GM19372 (cell line): ENCODE data around the gene GRID1.

ENCODE experiments used
- ATAC-seq: cut with Tn5 transposase; IDR thresholded peaks from one replicate; pipeline ENCODE4 v1.9.1; 2021; ENCODE audit warnings: mild to moderate bottlenecking, low read depth, moderate library complexity; ENCODE audit not compliant: unreplicated experiment

GRID1 gene

DNA sequence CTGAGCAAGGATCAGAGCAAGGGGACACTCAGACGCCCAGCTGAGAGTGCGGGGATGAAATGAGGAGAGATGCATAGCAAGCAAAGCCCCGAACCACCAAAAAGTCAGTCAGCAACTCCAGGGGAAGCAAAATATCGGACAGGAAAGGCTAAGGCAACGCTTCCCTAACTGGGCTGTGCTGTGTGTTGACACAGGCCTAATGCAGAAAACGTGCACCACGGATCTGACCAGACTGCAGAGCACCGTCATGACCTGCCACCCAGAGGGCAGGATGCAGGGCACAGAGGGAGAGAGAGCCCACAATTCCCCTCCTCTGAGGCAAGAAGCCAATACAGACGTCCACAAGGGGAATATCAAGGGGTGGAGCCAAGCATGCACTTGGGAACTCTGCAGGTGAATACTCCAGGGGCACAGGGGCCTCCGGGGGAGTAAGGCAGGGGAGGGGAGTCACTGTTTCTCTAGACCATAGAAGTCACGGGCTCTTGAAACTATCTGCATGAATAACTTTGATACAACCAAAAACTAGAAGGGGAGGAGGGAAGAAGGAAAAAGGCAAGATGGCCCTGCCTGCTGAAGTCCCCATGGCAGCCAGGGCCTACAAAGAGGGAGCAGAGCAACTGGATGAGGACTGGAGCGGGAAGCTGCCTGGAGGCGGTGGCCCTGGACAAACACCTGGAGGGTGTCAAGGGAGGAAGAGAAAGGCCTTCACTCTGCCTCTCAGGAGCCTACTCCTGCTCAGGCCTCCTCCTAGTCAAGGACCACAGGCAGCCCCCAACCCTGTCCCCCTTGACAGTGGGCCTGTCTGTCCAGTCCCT is 26.2 kb downstream of the GRID1 start:
- ATAC-seq: no peak

DNA sequence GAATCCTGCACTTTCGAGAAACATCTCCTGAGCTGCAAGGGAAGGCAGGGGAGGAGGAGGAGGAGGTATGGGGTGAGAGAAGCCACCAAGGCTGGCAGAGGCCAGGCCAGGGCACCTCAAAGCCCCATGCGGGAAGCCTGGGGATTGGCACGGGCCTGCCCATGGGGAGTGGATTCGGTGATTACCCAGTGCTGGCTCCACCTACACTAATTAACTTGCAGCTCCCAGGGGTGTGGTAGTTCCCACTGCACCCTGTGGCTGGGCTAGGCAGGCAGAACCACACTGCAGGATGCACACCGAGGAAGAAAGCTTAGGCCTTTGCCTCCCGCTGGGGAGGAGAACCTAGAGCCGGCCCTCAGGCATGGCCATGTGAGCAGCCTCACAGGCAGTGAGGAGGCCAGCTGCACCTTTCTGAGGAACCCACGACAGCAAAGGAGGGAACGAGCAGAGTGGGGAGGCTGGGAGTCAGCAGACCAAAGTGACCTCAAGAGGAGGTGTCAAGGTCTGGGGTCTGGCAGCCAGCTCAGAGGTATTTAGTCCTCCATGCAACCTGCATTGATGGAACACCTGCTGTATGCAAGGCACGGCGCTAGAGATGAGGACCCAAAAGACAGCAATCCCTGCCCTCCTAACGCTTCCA is 27.2 kb downstream of the GRID1 start:
- no peak for ATAC-seq

DNA sequence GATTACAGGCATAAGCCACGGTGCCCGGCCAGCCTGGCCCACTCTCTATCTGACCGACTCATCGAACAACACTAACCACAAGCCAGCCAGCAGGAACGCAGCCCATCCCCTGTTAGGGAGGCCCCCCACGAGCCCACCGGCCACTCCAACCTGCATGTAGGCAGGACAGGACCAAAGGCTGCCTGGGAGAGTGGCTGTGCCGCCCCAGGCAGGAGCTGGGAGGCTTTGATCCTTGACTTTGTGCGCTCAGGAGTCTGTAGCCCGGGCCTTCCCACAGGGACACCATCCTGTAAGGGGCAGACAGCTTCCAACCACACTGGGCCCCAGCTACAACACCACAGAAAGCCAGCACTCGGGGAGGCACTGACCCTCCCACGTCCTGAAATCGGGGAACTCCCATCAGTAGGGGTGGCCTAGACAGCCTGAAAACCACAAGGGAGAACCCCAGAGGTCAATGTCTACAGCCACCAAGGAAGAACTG is 29.4 kb downstream of the GRID1 start:
- ATAC-seq: peak; percentile 68

DNA sequence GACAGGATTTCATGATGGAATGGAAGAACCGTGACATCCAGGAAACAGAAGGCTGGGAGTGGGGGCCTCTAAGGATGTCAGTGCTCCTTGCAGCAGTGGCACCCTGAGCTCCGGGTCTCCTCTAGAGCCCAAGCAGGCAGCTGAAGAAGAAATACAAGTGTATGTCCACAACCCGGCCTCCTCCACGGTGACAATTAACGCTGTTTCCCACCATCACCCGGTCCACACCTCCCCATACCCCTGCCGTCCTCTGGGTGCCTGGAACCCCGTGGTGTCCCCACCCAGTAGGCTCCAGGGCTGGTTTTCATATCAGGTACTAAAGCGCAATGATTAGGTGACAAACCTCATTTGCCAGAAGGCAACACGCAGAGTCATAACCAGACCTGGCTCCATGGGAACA is 30.3 kb downstream of the GRID1 start:
- ATAC-seq: no peak

DNA sequence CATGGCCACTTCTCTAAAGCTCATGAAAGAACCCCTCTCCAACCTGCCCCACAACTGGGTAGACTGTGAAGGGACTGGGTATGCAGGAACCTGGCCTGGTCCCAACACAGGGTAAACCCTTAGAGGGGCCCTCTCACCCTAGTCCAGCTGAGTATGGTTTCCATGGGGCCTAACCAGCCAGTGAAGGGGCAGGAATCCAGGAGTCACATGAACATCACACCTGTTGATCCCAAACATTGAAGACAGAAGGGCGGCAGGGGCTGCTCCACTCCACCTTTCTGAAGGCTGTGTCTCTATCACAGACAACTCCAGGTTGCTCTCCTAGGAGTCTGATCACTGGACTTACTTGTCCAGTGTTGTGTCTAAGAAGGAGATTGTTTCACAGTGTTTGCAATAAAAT is 30.8 kb downstream of the GRID1 start:
- no peak for ATAC-seq

DNA sequence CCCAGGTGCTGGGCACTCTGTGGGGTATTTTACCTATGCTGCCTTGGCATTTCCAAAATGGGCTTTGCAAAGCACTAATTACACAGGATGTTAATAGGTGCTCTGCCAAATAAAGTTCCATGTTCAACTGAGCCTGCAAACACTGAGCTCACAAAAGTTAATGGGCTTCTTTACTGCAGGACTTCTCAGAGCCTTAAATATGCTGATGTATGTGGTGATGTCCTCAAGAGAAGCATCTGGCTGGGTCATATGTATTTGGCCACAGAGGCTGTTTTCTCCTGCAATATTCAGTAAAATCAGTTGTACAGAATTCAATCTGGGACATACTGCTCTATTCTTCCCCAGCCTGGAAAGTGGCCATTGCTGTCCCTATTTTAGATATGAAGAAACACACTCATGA is 31.3 kb downstream of the GRID1 start:
- no peak for ATAC-seq

DNA sequence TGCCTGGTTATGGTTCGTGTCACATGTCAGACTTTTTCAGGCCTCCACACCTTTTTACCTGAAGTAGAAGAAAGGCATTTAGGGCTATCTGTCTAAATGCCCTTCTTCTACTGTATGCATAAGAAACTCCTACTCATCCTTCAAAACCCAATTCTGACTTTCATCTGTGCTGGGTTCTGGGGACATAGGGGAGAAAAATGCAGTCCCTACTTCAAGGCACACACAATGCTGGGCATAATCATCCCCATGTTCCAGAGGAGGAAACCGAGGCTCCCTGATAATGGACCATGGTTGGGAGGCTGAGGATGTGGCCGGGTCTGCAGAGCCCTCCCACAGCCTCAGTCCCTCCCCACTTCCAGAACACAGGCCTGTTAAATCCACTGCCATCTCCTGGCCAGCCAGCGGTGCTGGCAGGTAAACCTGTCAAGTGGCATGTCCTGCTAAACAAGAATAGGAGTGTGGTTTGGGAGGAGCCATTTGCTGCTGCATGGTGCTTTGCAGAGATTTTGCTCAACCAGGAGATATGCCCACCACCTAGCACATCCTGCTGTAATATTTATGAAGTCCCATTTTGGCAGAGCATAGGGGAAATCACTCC is 32.0 kb downstream of the GRID1 start:
- ATAC-seq: no peak

DNA sequence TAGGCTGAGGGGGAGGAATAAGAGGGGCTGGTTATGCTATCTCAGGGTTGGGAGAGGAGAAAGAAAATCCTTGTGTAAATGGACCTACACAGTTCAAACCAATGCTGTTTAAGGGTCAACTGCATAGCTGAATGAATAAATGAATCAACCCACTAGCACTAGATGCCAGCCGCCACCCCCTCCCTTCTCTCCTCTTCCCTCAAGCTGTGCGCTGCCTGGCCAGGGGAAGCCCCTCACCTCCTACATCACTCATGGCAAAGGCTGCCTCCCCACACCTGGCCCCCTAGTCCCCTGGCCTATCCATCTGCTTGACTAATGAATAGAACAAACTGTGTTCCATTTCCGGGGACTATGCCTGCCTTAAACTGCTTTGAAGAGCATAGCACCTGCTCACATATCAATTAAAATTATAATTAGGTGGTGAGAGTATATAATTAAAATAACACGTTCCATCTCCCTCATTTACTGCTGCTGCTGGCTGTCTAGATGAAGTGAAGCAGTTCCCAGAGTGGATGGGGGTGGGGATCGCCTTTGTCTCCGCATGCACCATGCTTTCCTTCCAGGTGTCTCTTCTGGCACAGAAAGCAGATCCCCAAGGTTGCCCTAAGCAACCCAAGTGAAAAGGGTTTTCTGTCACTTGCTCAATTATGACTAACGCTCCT is 32.6 kb downstream of the GRID1 start:
- no peak for ATAC-seq

DNA sequence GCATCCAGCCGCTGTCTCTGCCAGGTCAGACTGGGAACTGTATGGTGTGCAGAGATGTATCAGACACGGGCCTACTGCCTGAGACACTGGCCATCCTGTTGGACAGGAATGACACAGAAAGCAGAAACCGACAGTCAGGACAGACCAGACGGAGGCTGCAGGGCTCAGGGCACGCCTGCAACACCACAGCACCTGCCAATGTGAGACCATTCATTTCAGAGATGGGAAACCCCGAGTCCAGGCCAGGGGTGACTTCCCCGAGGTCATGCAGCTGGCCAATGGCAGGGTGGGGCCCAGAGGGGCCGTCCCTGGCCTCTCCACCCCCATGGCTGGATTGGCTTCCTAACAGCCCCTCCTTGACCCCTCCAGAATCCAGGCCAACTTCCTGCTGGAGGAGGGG is 34.7 kb downstream of the GRID1 start:
- ATAC-seq: no peak

DNA sequence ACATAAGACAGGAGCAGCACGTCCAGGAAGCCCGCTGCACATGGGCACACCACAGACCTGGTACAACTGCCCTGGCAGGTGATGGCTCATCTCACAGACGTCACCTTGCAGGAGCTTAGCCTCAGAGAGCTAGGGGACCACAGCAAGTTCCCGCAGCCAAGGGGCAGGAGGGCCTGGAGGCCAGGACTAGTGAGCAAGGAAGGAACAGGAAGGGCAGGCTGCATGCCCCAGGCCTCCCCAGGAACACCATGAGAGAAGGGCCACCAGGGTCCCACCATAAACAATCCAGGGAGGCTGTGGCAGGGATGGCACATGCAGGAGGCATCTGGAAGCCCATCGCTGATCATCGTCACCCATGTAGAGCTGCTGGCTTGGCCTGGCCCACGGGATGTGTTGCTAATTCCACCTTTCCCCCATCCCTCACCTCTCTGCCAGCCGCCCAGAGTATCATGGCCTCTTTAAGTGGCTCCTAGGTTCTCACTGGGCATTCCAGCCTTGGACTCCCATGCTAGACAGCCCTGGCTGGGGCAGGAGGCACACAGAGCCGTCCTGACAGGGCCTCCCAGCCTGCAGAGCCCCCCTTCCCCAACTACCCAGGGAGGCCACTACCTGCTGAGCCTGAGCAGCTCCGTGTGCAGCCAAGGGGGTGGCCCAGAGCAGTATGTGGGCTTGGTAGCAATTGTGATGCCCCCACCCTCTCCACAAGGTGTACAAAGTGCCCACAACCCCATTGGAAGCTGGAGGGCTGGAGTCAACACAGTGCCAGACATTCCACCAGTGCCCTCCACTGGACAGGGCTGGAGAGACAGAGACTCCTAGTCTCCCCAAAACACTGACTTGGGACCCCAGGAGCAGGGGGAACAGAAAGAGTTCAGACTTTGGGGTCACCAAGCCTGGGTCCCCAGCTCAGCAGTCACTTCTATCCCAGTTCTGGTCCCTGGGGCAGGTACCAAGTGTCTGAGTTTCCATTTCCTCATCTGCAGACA is 35.5 kb downstream of the GRID1 start:
- ATAC-seq: no peak

DNA sequence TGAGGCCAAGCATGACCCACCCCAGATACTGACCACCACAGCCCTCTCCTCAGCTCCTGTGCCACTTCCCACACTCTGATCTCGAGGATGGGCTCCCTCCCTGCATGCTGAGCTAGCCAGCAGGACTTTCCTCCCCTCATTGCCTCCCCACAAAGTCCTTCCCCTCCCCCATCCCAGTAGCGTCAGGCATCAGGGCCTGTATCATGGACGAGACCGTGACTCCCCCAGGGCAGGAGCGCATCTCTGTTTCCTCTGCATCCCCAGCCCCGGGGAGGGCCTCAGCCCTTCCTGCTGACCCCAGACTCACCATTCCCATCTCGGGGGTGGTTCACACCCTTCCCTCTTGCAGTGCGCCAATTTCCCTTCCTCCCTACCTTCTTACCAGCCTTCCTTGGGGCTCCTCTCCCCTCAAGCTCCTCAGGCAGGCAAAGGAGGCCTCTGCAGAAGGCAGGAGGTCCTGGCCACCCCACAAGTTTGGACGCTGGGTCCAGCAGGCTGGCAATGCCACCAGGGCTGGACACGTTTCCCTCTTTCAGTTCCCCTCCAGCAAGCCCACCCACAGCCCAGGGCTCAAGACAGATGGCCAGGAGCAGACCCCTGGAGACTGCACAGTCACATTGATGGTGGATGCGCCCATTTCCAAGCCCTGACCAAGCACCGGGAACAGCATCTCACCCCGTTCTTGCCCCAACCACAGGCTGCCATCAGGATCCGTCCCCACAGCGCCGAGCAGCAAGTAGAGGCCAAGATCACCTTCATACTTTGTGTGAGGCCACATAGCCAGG is 36.5 kb downstream of the GRID1 start:
- no peak for ATAC-seq

DNA sequence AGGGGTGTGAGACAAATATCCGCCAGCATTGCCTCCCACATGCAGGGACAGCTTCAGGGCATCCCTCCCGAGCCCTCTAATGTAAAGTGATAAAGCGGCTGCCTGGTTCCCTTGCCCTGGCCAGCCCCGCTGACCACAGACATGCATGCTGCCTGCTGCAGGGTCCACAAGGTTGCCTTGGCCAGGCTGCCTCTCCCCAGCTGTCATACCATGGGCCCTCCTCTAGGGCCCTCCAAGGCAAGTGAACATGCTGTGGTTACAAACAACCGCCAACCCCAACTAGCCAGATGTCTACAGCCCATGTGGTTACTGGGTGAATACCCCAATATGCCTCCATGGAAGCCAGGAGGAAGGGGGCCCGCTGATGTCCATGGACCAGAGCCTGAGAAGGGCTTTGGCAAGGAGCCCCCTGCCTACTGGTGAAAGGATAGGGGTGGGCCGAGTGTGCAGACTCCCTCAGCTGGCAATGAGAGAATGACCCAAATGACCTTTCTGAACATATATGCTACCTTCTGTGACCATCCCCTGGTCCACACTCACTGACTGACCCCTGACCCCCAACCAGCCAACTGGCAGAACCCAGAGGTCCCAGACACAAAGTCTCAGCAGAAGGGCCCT is 37.4 kb downstream of the GRID1 start:
- no peak for ATAC-seq

DNA sequence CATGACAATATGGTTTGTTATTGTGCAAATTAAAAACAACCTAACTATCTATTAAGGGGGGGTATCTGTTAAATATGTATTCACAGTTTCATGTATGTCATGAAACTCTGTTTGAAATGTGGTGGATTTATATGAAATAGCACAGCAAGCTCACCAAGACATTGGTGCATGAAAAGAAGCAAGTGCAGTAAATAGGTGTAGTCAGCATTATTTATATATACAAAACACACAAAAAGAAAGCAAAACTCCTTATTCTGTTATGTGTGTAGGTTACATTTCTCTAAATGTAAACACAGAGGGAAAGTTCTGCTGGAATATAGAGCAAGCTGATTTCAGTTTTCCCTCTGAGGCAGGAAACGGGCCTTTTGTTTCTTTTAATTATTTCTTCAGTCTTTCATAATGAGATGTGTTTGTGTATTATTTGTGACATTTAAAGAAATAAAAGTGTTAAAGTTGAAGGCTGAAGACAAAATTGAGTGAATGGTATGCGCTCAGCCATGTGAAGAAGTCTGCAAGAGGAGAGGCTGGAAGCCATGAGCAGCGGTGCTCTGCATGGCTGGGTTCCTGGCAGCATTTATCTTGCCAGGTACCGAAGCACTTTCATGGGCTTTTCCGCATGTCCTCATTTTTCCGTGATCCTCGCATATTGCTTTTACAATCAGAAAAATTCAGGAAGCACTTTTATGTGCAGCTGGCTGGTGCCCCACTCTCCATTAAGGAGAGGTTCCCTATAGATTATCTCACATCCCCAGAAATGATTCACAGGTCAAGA is 38.5 kb downstream of the GRID1 start:
- ATAC-seq: no peak

DNA sequence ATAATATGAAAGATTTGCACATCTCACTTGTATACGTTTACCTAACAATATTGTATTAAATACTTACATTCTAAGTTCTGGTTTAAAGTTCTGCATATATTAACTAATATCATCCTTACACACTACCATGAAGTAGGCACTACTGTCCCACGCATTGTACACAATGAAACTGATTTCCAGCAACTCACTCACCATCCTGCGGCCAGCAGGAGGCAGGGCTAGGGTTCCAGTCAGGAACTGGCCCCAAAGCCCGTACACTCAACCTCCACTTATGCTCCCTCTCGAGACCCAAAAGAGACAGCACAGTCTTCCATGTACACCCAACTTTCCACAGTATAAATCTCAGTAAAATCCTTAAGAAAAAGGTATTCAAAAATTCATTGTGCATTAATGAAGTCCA is 41.4 kb downstream of the GRID1 start:
- no peak for ATAC-seq

DNA sequence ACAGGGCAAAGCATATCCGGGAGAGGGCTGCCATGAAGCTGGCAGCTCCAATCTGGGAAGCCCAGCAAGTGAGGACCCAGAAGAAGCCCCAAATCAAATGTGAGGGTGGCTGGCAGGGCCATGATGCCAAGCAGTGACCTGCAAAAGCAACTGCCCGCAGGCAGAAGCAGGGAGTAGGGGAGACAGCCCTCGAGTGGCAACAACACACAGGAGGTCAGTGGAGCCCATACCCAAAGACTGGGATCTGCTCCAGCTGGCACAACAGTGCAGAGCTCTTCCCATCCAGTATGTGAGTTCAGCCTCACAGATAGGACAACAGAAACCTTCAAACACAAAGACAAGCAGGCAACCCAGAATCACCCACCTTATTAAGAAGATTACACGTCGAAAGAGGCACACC is 45.0 kb downstream of the GRID1 start:
- ATAC-seq: no peak

DNA sequence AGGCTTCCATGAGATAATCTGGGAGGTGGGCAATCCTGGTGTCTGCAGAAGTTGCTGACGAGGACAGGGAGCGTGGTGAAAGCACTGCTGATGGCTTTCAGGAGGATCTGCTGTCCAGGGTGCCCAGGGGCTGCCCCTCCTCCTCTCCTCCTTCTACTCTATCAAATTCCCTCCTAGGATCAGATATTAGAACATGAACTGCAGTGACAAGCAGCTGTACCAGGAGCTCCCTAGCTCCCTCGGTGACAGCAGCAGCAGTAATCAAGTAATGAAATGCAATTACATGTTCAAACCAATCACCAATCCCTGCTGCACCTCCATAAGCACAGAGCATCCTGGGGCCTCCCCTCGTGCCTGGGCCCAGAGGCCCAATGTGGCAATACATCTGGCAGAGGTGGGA is 46.9 kb downstream of the GRID1 start:
- no peak for ATAC-seq

DNA sequence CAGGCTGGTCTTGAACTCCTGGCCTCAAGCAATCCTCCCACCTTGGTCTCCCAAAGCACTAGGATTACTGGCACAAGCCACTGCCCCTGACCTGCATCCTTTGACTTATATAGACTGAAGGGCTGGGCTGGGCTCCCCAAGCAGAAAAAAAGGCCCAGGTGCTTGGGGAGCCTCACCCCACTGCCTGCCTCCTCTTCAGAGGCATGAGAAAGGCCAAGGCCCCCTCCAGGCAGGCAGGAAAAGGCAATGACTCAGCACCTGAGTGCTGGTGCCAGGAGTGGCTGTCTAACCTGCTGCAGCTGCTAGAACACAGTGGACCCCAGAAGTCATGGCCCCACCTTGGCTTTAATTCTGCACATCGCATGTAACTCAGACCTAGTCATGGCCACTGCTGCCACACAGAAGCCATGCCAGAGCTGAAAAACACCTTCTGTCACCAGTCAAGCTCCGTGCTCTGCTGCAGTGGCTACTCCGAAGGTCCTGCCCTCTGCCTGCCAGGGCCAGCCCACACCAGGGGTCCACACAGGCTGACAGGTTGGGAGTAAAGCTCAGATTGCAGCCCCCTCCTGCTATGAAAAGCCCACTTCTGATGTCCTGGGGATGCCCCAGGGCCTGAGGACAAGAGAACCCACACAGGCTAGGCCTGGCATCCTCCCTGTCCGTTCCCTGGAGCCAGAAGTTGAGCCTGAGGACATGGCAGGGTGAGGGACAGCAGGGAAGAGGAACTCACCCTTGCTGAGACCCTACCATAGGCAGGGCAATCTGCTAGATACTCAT is 48.5 kb downstream of the GRID1 start:
- no peak for ATAC-seq
